NCI-H82 (cell line): ENCODE data around the gene ABR.

ENCODE experiments used
- DNase-seq: peaks from one replicate; lab custom pipeline; 2025; lab: John Stamatoyannopoulos, UW

Gene ABR

GRCh38 chr17:958712-959451 lies 220.9 kb downstream of the ABR start:
- DNase-seq: no peak

GRCh38 chr17:957856-958421 lies 221.8 kb downstream of the ABR start:
- DNase-seq: no peak

DNA sequence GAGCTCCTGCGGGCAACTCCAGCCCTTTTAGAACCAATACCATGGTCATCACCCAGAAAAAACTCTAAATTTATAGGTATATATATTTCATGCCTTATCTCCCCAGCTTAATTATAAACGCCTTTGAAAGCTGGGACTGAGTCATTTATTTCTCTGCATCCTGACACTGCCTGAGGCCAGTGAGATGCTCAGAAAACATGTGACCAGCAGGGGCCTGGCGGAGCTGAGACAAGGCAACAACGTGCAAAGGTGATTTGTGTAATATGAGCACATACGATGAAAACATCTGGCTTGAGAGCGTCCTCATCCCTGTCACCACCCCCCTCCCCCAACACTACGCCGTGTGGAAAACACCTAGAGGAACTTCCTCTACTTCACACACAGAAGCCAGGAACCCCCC lies 222.9 kb downstream of the ABR start:
- peak; percentile 21 for DNase-seq

- no peak for DNase-seq
Observed at GRCh38 chr17:954431-955164, 225.2 kb downstream of the ABR start.

- DNase-seq: no peak
Observed at GRCh38 chr17:953767-954166, 226.0 kb downstream of the ABR start.
